Measurements from ENCODE around the gene DST.
"Not testable (repeated sequence)": the region's sequence is repeated elsewhere in the genome, so short reads cannot be mapped to it uniquely, and the experiment has no call there.

The DST gene

DNA sequence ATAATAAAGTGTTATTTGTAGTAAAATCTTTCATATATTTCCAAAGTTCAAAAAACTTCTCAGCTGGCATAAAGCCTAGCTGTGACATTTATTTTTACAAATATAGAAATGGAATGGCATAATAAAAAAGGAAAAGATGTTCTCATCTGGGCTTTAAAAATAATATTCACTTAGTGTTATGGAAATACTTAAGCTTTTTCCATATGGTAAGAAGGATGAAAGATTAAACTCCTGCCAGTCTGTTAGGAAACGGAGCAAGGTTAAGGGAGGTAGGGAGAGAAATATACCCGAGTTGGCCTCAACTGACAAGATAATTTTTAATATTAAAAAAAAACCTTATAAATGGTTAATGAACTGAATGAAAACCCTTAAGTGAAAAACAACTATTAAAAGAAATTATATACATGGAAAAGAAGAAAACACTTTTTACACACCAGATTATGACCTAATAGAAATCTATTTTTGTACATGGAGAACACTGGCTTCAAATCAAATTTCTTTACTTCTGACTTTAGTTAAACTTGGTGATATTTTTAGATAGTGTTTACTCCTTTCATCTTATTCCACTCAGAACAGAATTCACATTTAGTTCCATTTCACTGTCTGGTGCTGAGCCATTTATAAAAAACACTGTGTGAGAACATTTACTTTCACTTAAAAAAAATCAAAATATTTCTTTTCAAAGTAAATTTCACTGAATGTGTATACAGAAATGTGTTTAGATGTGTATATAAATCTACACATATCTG is 137.0 kb downstream of the DST start:
- no peaks in the 10 kb centered on the region for H3K9me3 ChIP-seq (replicated peaks; ENCODE audit: low read length)
- no peak overlapping the region for H3K4me3 ChIP-seq (ENCODE audit: low read length)
- no peaks in the 10 kb centered on the region for H3K27me3 ChIP-seq (ENCODE audit: control insufficient read depth, insufficient read depth, low read length)
- no peaks in the 10 kb centered on the region for H3K4me1 ChIP-seq (ENCODE audit: control insufficient read depth, insufficient read depth, low read length)
- H3K4me2 ChIP-seq (ENCODE audit: low read length): no peak overlapping the region
- H3K36me3 ChIP-seq (ENCODE audit: insufficient read depth, low read length): peaks cover 82% of the 10 kb centered on the region
- H3K9ac ChIP-seq (ENCODE audit: low read depth, low read length): no peak overlapping the region

DNA sequence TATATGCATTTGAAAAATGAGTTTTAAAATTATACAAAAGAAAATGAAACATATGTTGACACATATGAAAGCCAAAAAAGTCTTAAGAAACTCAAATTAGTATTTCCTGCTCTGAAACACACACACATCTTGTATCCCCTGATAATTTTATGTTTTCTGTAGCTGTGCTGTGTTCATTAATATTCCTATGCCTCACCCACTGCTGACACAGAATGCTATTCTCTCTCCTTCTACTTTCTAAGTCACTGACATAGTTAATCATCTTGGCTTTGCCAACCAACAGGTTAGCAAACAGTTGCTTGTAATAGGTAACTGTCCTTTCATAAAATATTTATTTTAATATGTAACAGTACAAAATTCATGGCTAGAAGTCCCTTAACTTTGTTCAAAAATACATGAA is 140.7 kb downstream of the DST start:
- no peaks in the 10 kb centered on the region for H3K4me1 ChIP-seq (ENCODE audit: control insufficient read depth, insufficient read depth, low read length)
- H3K4me3 ChIP-seq (ENCODE audit: low read length): no peak overlapping the region
- H3K36me3 ChIP-seq (ENCODE audit: insufficient read depth, low read length): peaks cover 77% of the 10 kb centered on the region
- H3K9me3 ChIP-seq (replicated peaks; ENCODE audit: low read length): no peaks in the 10 kb centered on the region
- H3K4me2 ChIP-seq (ENCODE audit: low read length): no peak overlapping the region
- H3K9ac ChIP-seq (ENCODE audit: low read depth, low read length): no peak overlapping the region
- no peaks in the 10 kb centered on the region for H3K27me3 ChIP-seq (ENCODE audit: control insufficient read depth, insufficient read depth, low read length)

DNA sequence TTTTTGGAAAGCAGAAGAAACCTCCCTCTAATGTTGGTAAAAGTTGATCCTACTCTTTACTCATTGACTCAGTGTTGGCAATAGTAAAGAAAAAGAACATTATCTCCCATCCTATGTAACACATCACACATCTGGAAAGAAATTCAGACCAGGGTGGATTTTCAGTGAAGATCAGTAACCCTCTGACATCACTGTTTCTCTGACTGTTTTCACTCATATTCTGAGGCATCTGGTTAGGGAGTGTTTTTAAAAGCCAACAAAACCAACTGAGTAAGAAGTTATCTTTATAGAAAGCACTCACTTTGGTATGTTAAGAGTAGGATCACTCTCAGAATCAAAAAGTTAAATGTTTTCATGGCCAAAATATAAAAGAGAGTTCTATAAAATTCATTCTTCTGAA is 143.6 kb downstream of the DST start:
- Histone ChIP-seq H3K4me2 (ENCODE audit: low read length) (no peak overlapping the region), H3K4me3 (ENCODE audit: low read length) (no peak overlapping the region), H3K9ac (ENCODE audit: low read depth, low read length) (no peak overlapping the region), H3K27me3 (ENCODE audit: control insufficient read depth, insufficient read depth, low read length) (no peaks in the 10 kb centered on the region), H3K36me3 (ENCODE audit: insufficient read depth, low read length) (peaks cover 74% of the 10 kb centered on the region), H3K4me1 (ENCODE audit: control insufficient read depth, insufficient read depth, low read length) (no peaks in the 10 kb centered on the region), H3K9me3 (replicated peaks; ENCODE audit: low read length) (no peaks in the 10 kb centered on the region)

DNA sequence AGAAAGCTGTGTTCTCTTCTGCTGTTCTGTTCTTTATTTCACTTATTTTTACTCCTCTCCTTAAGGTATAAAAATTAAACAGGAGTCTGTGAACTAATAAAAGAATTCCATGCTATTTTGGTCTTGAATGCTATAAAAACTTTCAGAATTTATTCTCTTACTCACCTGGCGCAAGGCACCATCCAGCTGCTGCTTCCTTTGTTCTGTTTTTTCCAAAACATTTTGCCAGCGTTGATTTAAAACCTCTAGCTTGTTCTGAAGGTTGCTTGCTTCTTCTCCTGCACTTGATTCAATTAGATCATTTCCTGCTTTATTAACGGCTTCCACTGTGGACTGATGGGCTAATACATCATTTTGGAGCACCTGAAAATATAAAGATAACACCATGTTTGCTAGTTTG is 145.0 kb downstream of the DST start:
- H3K36me3 ChIP-seq (ENCODE audit: insufficient read depth, low read length): peaks cover 72% of the 10 kb centered on the region
- H3K27me3 ChIP-seq (ENCODE audit: control insufficient read depth, insufficient read depth, low read length): no peaks in the 10 kb centered on the region
- H3K4me2 ChIP-seq (ENCODE audit: low read length): no peak overlapping the region
- no peak overlapping the region for H3K9ac ChIP-seq (ENCODE audit: low read depth, low read length)
- no peaks in the 10 kb centered on the region for H3K9me3 ChIP-seq (replicated peaks; ENCODE audit: low read length)
- H3K4me3 ChIP-seq (ENCODE audit: low read length): no peak overlapping the region
- no peaks in the 10 kb centered on the region for H3K4me1 ChIP-seq (ENCODE audit: control insufficient read depth, insufficient read depth, low read length)

DNA sequence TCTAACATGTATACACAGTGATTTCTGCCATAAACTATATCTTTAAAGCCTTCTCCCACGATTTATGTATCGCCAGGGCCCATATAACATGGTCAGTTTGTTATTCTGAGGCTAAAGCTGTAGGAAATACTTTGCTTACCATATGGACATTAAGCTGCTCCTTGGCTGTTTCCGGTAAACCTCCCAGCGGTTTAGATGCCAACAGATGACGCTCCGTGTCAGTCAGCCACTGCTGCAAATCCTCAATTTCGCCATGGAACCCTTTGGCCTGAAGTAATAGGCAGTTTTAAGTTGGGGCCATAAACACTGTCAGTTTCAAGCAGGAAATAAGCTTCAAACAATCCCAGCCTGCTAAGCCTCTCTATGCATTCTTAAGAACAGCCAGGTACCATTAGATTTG is 145.4 kb downstream of the DST start:
- Histone ChIP-seq H3K27me3 (ENCODE audit: control insufficient read depth, insufficient read depth, low read length) (no peaks in the 10 kb centered on the region), H3K4me1 (ENCODE audit: control insufficient read depth, insufficient read depth, low read length) (peaks cover under 1% of the 10 kb centered on the region), H3K36me3 (ENCODE audit: insufficient read depth, low read length) (peaks cover 73% of the 10 kb centered on the region), H3K4me3 (ENCODE audit: low read length) (no peak overlapping the region), H3K9me3 (replicated peaks; ENCODE audit: low read length) (no peaks in the 10 kb centered on the region), H3K4me2 (ENCODE audit: low read length) (no peak overlapping the region), H3K9ac (ENCODE audit: low read depth, low read length) (no peak overlapping the region)

DNA sequence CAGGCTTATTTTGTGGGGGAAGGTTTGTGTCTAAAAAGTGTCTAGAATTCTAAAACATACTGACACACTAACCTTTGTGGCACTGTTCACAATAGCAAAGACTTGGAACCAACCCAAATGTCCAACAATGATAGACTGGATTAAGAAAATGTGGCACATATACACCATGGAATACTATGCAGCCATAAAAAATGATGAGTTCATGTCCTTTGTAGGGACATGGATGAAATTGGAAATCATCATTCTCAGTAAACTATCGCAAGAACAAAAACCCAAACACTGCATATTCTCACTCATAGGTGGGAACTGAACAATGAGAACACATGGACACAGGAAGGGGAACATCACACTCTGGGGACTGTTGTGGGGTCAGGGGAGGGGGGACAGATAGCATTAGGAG is 146.0 kb downstream of the DST start:
- H3K27me3 ChIP-seq (ENCODE audit: control insufficient read depth, insufficient read depth, low read length); H3K4me3 ChIP-seq (ENCODE audit: low read length); H3K4me2 ChIP-seq (ENCODE audit: low read length); H3K9me3 ChIP-seq (replicated peaks; ENCODE audit: low read length); H3K9ac ChIP-seq (ENCODE audit: low read depth, low read length); H3K4me1 ChIP-seq (ENCODE audit: control insufficient read depth, insufficient read depth, low read length): not testable (repeated sequence)
- peaks cover 78% of the 10 kb centered on the region for H3K36me3 ChIP-seq (ENCODE audit: insufficient read depth, low read length)

DNA sequence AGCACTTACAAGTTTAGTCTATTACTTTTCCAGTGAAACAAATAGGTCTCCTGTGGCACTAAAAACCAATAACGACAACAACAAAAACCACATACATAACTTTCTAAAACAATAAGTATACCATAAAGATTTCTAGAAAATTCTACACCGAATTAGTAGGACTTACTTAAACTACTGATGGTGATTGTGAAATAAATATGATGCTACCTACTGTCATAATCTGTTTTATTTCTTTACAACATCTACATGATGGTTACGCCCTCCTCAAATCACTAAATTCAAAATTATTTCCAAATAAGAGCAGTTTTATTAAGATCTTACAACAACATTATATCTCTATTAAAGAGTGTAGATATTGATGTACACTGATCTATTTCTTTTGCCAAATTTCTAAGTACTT is 147.0 kb downstream of the DST start:
- Histone ChIP-seq H3K4me2 (ENCODE audit: low read length) (no peak overlapping the region), H3K36me3 (ENCODE audit: insufficient read depth, low read length) (peaks cover 76% of the 10 kb centered on the region)

DNA sequence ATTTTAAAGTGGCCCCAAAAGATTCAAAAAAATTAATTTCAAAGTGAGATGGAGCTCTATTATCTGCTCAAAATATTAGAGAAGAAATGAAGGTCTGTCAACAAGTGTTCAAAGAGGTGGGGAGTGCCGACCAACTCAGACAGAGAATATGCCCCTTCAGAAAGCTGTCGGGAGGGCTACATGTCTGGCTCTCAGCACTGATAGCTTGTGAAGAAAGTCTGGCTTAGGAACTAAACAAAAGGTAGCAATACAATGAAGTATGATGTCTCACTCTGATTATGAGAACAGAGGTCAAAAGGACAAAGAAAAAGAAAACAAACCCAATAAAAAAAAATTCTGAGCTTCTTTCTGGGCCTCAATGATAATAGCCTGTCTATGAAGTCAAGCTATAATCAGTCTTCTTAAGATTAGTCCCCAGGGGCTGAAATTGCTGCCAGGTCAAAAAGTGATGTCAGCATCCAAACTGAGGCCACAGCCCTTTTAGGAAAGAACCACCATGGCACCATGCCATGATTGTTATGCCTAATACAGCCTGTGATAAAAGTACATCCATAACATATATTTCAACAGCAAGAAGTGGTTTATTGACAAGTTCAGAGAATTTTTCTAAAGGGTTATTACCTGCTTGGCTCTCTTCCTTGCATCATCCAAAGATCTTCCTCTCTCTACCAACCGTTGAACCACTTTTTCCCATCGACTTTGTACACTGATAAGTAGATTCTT is 150.9 kb downstream of the DST start:
- Histone ChIP-seq H3K4me1 (ENCODE audit: control insufficient read depth, insufficient read depth, low read length) (peaks cover 15% of the 10 kb centered on the region), H3K9ac (ENCODE audit: low read depth, low read length) (no peak overlapping the region), H3K9me3 (replicated peaks; ENCODE audit: low read length) (no peaks in the 10 kb centered on the region), H3K27me3 (ENCODE audit: control insufficient read depth, insufficient read depth, low read length) (no peaks in the 10 kb centered on the region), H3K36me3 (ENCODE audit: insufficient read depth, low read length) (peaks cover 78% of the 10 kb centered on the region), H3K4me2 (ENCODE audit: low read length) (no peak overlapping the region), H3K4me3 (ENCODE audit: low read length) (no peak overlapping the region)

More for the DNA sequence above, 147.0 kb downstream of the DST start:
- no peaks in the 10 kb centered on the region for H3K27me3 ChIP-seq (ENCODE audit: control insufficient read depth, insufficient read depth, low read length)
- H3K9me3 ChIP-seq (replicated peaks; ENCODE audit: low read length): no peaks in the 10 kb centered on the region
- H3K4me1 ChIP-seq (ENCODE audit: control insufficient read depth, insufficient read depth, low read length): peaks cover 12% of the 10 kb centered on the region
- H3K4me3 ChIP-seq (ENCODE audit: low read length): no peak overlapping the region
- H3K9ac ChIP-seq (ENCODE audit: low read depth, low read length): no peak overlapping the region

DNA sequence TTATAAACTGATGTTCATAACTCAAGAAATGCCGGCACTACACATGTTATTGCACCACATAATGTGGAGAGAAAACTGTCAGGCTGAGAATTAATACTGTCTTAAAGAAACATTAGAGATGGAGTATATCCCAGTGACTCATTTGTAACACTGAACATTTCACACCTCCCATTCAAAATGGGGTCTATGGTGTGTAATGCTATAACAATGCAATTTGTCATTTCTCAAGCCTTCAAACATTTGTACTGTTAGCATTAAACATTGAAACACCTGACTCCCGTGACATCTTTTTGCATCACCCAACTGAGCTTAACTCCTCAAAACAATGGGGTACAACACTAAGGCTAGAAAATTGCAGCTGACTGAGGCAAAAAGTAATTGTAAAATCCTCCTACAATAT is 151.7 kb downstream of the DST start:
- Histone ChIP-seq H3K9ac (ENCODE audit: low read depth, low read length) (no peak overlapping the region), H3K36me3 (ENCODE audit: insufficient read depth, low read length) (peaks cover 77% of the 10 kb centered on the region), H3K9me3 (replicated peaks; ENCODE audit: low read length) (no peaks in the 10 kb centered on the region), H3K4me2 (ENCODE audit: low read length) (no peak overlapping the region), H3K4me3 (ENCODE audit: low read length) (no peak overlapping the region), H3K27me3 (ENCODE audit: control insufficient read depth, insufficient read depth, low read length) (no peaks in the 10 kb centered on the region), H3K4me1 (ENCODE audit: control insufficient read depth, insufficient read depth, low read length) (peaks cover 18% of the 10 kb centered on the region)

DNA sequence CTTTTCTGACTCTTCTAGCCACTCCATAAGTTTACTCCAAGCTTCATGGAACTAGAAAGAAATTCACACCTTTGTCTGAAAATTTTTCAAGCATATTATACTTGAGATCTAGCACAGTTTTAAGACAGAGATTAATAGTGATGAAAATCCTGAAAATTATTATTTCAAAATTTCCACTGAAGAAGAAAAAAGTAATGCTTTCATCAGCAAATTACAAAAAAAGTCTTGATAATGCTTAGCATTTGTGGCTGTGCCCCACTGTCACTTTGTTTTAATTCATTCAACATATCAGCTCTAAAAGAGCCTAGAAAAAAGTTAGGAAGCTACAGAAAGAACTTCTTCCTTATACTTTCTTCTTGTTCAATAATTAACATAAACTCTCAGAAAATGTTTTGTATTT is 153.1 kb downstream of the DST start:
- Histone ChIP-seq H3K9me3 (replicated peaks; ENCODE audit: low read length) (no peaks in the 10 kb centered on the region), H3K4me3 (ENCODE audit: low read length) (no peak overlapping the region), H3K4me2 (ENCODE audit: low read length) (no peak overlapping the region), H3K27me3 (ENCODE audit: control insufficient read depth, insufficient read depth, low read length) (no peaks in the 10 kb centered on the region), H3K4me1 (ENCODE audit: control insufficient read depth, insufficient read depth, low read length) (peaks cover 27% of the 10 kb centered on the region), H3K9ac (ENCODE audit: low read depth, low read length) (no peak overlapping the region), H3K36me3 (ENCODE audit: insufficient read depth, low read length) (peaks cover 79% of the 10 kb centered on the region)

DNA sequence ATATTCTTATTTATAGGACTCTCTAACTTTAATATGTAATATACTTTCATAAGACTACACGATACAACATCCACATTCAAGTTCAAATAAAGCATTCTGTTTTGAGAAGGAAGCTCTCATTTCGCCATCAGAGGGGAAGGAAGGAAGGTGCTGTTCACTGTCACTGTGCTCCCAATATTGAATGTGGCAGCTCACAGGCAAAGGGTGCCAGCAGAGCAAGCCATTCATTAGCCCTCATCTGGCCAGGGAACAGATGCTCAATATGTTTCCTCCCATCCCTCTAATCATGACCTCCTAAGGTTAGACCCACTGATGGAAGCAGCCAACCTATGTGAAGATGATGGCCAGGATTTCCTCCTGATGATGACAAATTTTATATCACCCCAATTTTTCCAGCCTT is 154.4 kb downstream of the DST start:
- Histone ChIP-seq H3K36me3 (ENCODE audit: insufficient read depth, low read length) (peaks cover 72% of the 10 kb centered on the region), H3K4me3 (ENCODE audit: low read length) (no peak overlapping the region), H3K4me2 (ENCODE audit: low read length) (no peak overlapping the region), H3K4me1 (ENCODE audit: control insufficient read depth, insufficient read depth, low read length) (peaks cover 39% of the 10 kb centered on the region), H3K9ac (ENCODE audit: low read depth, low read length) (no peak overlapping the region), H3K27me3 (ENCODE audit: control insufficient read depth, insufficient read depth, low read length) (no peaks in the 10 kb centered on the region), H3K9me3 (replicated peaks; ENCODE audit: low read length) (no peaks in the 10 kb centered on the region)

DNA sequence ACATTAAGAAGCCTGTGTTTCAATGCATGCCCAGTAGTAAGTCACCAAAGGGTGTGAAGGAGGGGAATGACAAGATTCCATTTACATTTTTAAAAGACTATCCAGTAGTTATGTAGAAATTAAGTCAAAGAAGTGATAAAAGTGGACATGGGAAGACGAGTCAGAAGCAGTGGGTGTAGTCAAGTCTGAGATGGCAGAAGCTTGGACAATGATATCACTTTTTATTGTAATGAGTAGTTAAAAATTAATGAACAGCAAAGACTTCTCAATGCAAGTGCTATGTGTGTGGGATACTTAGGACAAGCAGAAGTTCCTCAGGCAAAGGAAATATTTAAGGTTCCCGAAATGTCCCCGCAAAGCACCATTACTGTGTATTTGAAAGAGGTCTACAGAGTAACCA is 156.0 kb downstream of the DST start:
- H3K36me3 ChIP-seq (ENCODE audit: insufficient read depth, low read length): peaks cover 75% of the 10 kb centered on the region
- H3K4me1 ChIP-seq (ENCODE audit: control insufficient read depth, insufficient read depth, low read length): peaks cover 38% of the 10 kb centered on the region

More for the DNA sequence above, 156.0 kb downstream of the DST start:
- no peaks in the 10 kb centered on the region for H3K27me3 ChIP-seq (ENCODE audit: control insufficient read depth, insufficient read depth, low read length)
- H3K9ac ChIP-seq (ENCODE audit: low read depth, low read length): no peak overlapping the region
- H3K9me3 ChIP-seq (replicated peaks; ENCODE audit: low read length): no peaks in the 10 kb centered on the region
- no peak overlapping the region for H3K4me2 ChIP-seq (ENCODE audit: low read length)
- H3K4me3 ChIP-seq (ENCODE audit: low read length): no peak overlapping the region

Measured in skeletal muscle satellite cell (primary cell).